HG03565 (cell line): ENCODE data around the gene AKAIN1.

Experiments
- ATAC-seq: cut with Tn5 transposase; IDR thresholded peaks from one replicate; pipeline ENCODE4 v1.9.1; 2021; ENCODE audit warnings: mild to moderate bottlenecking, moderate library complexity; ENCODE audit not compliant: unreplicated experiment

The AKAIN1 gene

GRCh38 chr18:5197032-5197434, at the start of gene AKAIN1:
Gene AKAIN1 (minus strand): TSS chr18:5197257. CDS start chr18:5197053, 204 bp downstream.
- no peak for ATAC-seq

GRCh38 chr18:5244941-5245340, 47.9 kb upstream of the AKAIN1 start:
- ATAC-seq = no peak

- ATAC-seq = no peak
Observed at GRCh38 chr18:5239447-5239846, 42.4 kb upstream of the AKAIN1 start.

- ATAC-seq = peak; percentile 23
Observed at GRCh38 chr18:5238371-5238976, 41.4 kb upstream of the AKAIN1 start.

- peak; percentile 90 for ATAC-seq
Observed at GRCh38 chr18:5237723-5238370, 40.8 kb upstream of the AKAIN1 start.

- peak; percentile 16 for ATAC-seq
Observed at GRCh38 chr18:5237083-5237722, 40.1 kb upstream of the AKAIN1 start.

- no peak for ATAC-seq
Observed at GRCh38 chr18:5214583-5215351, 17.7 kb upstream of the AKAIN1 start.

- no peak for ATAC-seq
Observed at GRCh38 chr18:5207471-5208150, 10.6 kb upstream of the AKAIN1 start.

GRCh38 chr18:5198311-5198710, 1.3 kb upstream of the AKAIN1 start:
- ATAC-seq = no peak

- no peak for ATAC-seq
Observed at GRCh38 chr18:5197461-5197860, 404 bp upstream of the AKAIN1 start.

GRCh38 chr18:5196253-5197031, 615 bp downstream of the AKAIN1 start:
- no peak for ATAC-seq

- ATAC-seq = no peak
Observed at GRCh38 chr18:5195656-5196055, 1.4 kb downstream of the AKAIN1 start.

GRCh38 chr18:5180254-5180653, 16.8 kb downstream of the AKAIN1 start:
- no peak for ATAC-seq

GRCh38 chr18:5178519-5178918, 18.5 kb downstream of the AKAIN1 start:
- ATAC-seq = no peak

GRCh38 chr18:5175378-5175777, 21.7 kb downstream of the AKAIN1 start:
- ATAC-seq = peak; percentile 84

GRCh38 chr18:5173646-5174045, 23.4 kb downstream of the AKAIN1 start:
- ATAC-seq = no peak

- ATAC-seq = no peak
Observed at GRCh38 chr18:5173236-5173635, 23.8 kb downstream of the AKAIN1 start.

- no peak for ATAC-seq
Observed at GRCh38 chr18:5167831-5168230, 29.2 kb downstream of the AKAIN1 start.

GRCh38 chr18:5166606-5167280, 30.3 kb downstream of the AKAIN1 start:
- ATAC-seq = no peak

- ATAC-seq = no peak
Observed at GRCh38 chr18:5164903-5165302, 32.2 kb downstream of the AKAIN1 start.
